ENCODE data around the gene PTPRK. TPM values are rescaled to one million over a fixed set of nuclear protein-coding genes. Genes with fewer than 3 reads are reported as not detected.

The PTPRK gene
- total and polyA plus RNA-seq, 12 donors: 7.5 to 47.7 (median 35.7) TPM

- no peak for TF ChIP-seq CTCF (IDR thresholded peaks at IDR 0.05)
- Histone ChIP-seq H3K27ac (peak overlapping the region in 1 of 10 donors; percentile 72), H3K4me1 (peaks cover 0 to 5% (median 0%) of the 10 kb centered on the region in 9 donors), H3K27me3 (no peaks in the 10 kb centered on the region), H3K9me3 (peaks cover 0 to 8% (median 0%) of the 10 kb centered on the region in 11 donors), H3K36me3 (no peaks in the 10 kb centered on the region), H3K4me3 (no peak overlapping the region)
- 81 to 85% methylated on average over 2 of the region's 2 CpGs for WGBS, 2 donors
- no peak for DNase-seq
- ATAC-seq: no peak
- intact Hi-C loops (cut with DNase I): no loop called here
Observed at GRCh38 chr6:127951172-127951917, 569.1 kb downstream of the PTPRK start.

GRCh38 chr6:127950566-127951145, 569.7 kb downstream of the PTPRK start:
- ATAC-seq (no peak), DNase-seq (no peak)
- no peak overlapping the region for H3K4me3 ChIP-seq
- WGBS, 2 donors: 89% methylated on average over 8 of the region's 8 CpGs
- peak overlapping the region in 1 of 10 donors; percentile 72 for H3K27ac ChIP-seq
- peaks cover 0 to 8% (median 0%) of the 10 kb centered on the region in 11 donors for H3K9me3 ChIP-seq
- no peaks in the 10 kb centered on the region for H3K36me3 ChIP-seq
- H3K4me1 ChIP-seq: peaks cover 0 to 5% (median 0%) of the 10 kb centered on the region in 9 donors
- no peaks in the 10 kb centered on the region for H3K27me3 ChIP-seq
- no peak for TF ChIP-seq CTCF (IDR thresholded peaks at IDR 0.05)
- intact Hi-C loops (cut with DNase I): no loop called here

GRCh38 chr6:127949251-127949650, 571.1 kb downstream of the PTPRK start:
- no peak for DNase-seq
- TF ChIP-seq CTCF (IDR thresholded peaks at IDR 0.05): no peak
- H3K27ac ChIP-seq: no peak overlapping the region
- no peak overlapping the region for H3K4me3 ChIP-seq
- peaks cover 0 to 8% (median 0%) of the 10 kb centered on the region in 11 donors for H3K9me3 ChIP-seq
- peaks cover 0 to 5% (median 0%) of the 10 kb centered on the region in 9 donors for H3K4me1 ChIP-seq
- intact Hi-C loops (cut with DNase I): no loop called here
- no peak for ATAC-seq
- H3K36me3 ChIP-seq: no peaks in the 10 kb centered on the region
- 86 to 99% methylated on average over 3 of the region's 3 CpGs for WGBS, 2 donors
- no peaks in the 10 kb centered on the region for H3K27me3 ChIP-seq

GRCh38 chr6:127946388-127946787, 574.0 kb downstream of the PTPRK start:
- 94 to 97% methylated on average over 2 of the region's 2 CpGs for WGBS, 2 donors
- H3K27me3 ChIP-seq: no peaks in the 10 kb centered on the region
- DNase-seq (no peak), ATAC-seq (no peak)
- no peak overlapping the region for H3K4me3 ChIP-seq
- H3K9me3 ChIP-seq: peaks cover 0 to 8% (median 0%) of the 10 kb centered on the region in 11 donors
- H3K27ac ChIP-seq: no peak overlapping the region
- no peaks in the 10 kb centered on the region for H3K4me1 ChIP-seq
- no peak for TF ChIP-seq CTCF (IDR thresholded peaks at IDR 0.05)
- intact Hi-C loops (cut with DNase I): no loop called here
- no peaks in the 10 kb centered on the region for H3K36me3 ChIP-seq
